Sigmoid colon (tissue), 4 donors: ENCODE measurements around the gene SPIRE1.

ENCODE experiments used
- CTCF ChIP-seq, 4 experiments: fragments of 450-650 bp in 3 of 4; fragments of 200-600 bp in 1 of 4; IDR thresholded peaks; one replicate each; pipeline ENCODE4 v1.5.1; 2016 to 2019; ENCODE audit warnings: antibody characterized with exemption in 4 of 4, mild to moderate bottlenecking in 3 of 4, moderate library complexity in 2 of 4
- EP300 ChIP-seq, 4 donors: sonication (generic); formaldehyde crosslinking; IDR thresholded peaks; one replicate each; pipeline ENCODE4 v1.6.1; 2017; ENCODE audit warnings: antibody characterized with exemption in 4 of 4
- POLR2AphosphoS5 ChIP-seq, 4 donors: sonication (generic); formaldehyde crosslinking; IDR thresholded peaks; one replicate each; pipeline ENCODE4 v1.6.1; 2017; ENCODE audit warnings: antibody characterized with exemption in 4 of 4

- TF ChIP-seq CTCF (IDR thresholded peaks at IDR 0.05) = no peak
- TF ChIP-seq POLR2AphosphoS5 (IDR thresholded peaks at IDR 0.05) = no peak
- TF ChIP-seq EP300 (IDR thresholded peaks at IDR 0.05) = no peak
Observed at GRCh38 chr18:12652861-12653401, 5.0 kb downstream of the SPIRE1 start.
